Left lung (tissue), 10 donors: ENCODE results near the gene N4BP2L1. TPM values are rescaled to one million over a fixed set of nuclear protein-coding genes. Genes with fewer than 3 reads are reported as not detected.

Experiments used
- ATAC-seq: fragments of 200-7000 bp; cut with Tn5 transposase; one replicate; pipeline ENCODE4 v1.9.1; 2020; ENCODE audit warnings: moderate library complexity
- DNase-seq, 4 donors: peaks; one replicate each; pipeline ENCODE4 v3.0.0-alpha.2; 2013 to 2020
- H3K27ac ChIP-seq, 2 donors: fragments of 200-600 bp; sonication (generic) in 1 of 2; one replicate each; pipeline versions ENCODE4 v1.5.0 to v1.8.0; 2020 to 2021
- H3K27me3 ChIP-seq, 2 donors: fragments of 200-600 bp; sonication (generic) in 1 of 2; one replicate each; pipeline versions ENCODE4 v1.5.0 to v1.8.0; 2020 to 2021
- H3K36me3 ChIP-seq, 2 donors: fragments of 200-600 bp; sonication (generic) in 1 of 2; one replicate each; pipeline versions ENCODE4 v1.5.0 to v1.8.0; 2020 to 2021
- H3K4me1 ChIP-seq, 2 donors: fragments of 200-600 bp; one replicate each; pipeline ENCODE4 v1.8.0; 2021
- H3K4me3 ChIP-seq, 2 donors: fragments of 200-600 bp; sonication (generic) in 1 of 2; one replicate each; pipeline versions ENCODE4 v1.5.0 to v1.8.0; 2020 to 2021; ENCODE audit warnings: mild to moderate bottlenecking in 1 of 2
- H3K9me3 ChIP-seq, 2 donors: fragments of 200-600 bp; sonication (generic) in 1 of 2; one replicate each; pipeline versions ENCODE4 v1.5.0 to v1.8.0; 2020 to 2021
- CTCF ChIP-seq, 2 donors: fragments of 200-600 bp; sonication (generic) in 1 of 2; IDR thresholded peaks; one replicate each; pipeline versions ENCODE4 v1.5.0 to v1.8.0; 2021; ENCODE audit warnings: antibody characterized with exemption in 2 of 2
- intact Hi-C, 2 donors: fragments of 100-400 bp; cut with DNase I; formaldehyde crosslinking; loops; one replicate each; pipeline versions ENCODE4 v1.11.2 to v1.14.2; 2022
- polyA plus RNA-seq, 6 donors: library from polyadenylated mRNA; unstranded; fragments of 120-200 nt; gene quantifications; one replicate each; pipeline ENCODE4 v1.2.1, GENCODE V29; 2013; ENCODE audit not compliant: insufficient read length in 6 of 6
- total RNA-seq, 2 donors: library from RNA; stranded (reverse); fragmentation: NEBNext Ultra II Directional; extraction: Animal tissue kit (Norgen Biotek cat#: 25700); gene quantifications; one replicate each; pipeline ENCODE4 v1.2.1, GENCODE V29; 2021
- donor health status: DM: no; HTN: yes; CAD: no.
- donor health status: DM: no; HTN: no; CAD: no.

Gene N4BP2L1
- total and polyA plus RNA-seq, 8 donors, result 12.4 to 52.0 (median 35.6) TPM

GRCh38 chr13:32403108-32403507 lies 24.8 kb downstream of the N4BP2L1 start:
- Histone ChIP-seq H3K4me3 (no peak overlapping the region), H3K4me1 (no peaks in the 10 kb centered on the region), H3K9me3 (no peaks in the 10 kb centered on the region), H3K36me3 (peaks cover 0 to 31% of the 10 kb centered on the region in 2 donors), H3K27me3 (no peaks in the 10 kb centered on the region), H3K27ac (no peak overlapping the region)
- no peak for TF ChIP-seq CTCF (IDR thresholded peaks at IDR 0.05)
- ATAC-seq (no peak), DNase-seq (no peak)
- intact Hi-C loops, result no loop called here

GRCh38 chr13:32391101-32391619 lies 36.8 kb downstream of the N4BP2L1 start:
- DNase-seq, result no peak
- peak; percentile 23 for ATAC-seq
- TF ChIP-seq CTCF (IDR thresholded peaks at IDR 0.05), result no peak
- no peak overlapping the region for H3K4me3 ChIP-seq
- intact Hi-C loops, result no loop called here
- no peaks in the 10 kb centered on the region for H3K9me3 ChIP-seq
- H3K36me3 ChIP-seq, result no peaks in the 10 kb centered on the region
- no peaks in the 10 kb centered on the region for H3K4me1 ChIP-seq
- H3K27me3 ChIP-seq, result no peaks in the 10 kb centered on the region
- no peak overlapping the region for H3K27ac ChIP-seq

- DNase-seq (no peak), ATAC-seq (no peak)
- no peaks in the 10 kb centered on the region for H3K9me3 ChIP-seq
- H3K27me3 ChIP-seq, result no peaks in the 10 kb centered on the region
- TF ChIP-seq CTCF (IDR thresholded peaks at IDR 0.05), result no peak
- no peak overlapping the region for H3K4me3 ChIP-seq
- no peaks in the 10 kb centered on the region for H3K4me1 ChIP-seq
- no peaks in the 10 kb centered on the region for H3K36me3 ChIP-seq
- intact Hi-C loops, result no loop called here
- no peak overlapping the region for H3K27ac ChIP-seq
Measured at GRCh38 chr13:32390484-32390883, 37.4 kb downstream of the N4BP2L1 start.

GRCh38 chr13:32390048-32390447 lies 37.9 kb downstream of the N4BP2L1 start:
- no peaks in the 10 kb centered on the region for H3K36me3 ChIP-seq
- no peaks in the 10 kb centered on the region for H3K27me3 ChIP-seq
- intact Hi-C loops, result no loop called here
- no peaks in the 10 kb centered on the region for H3K9me3 ChIP-seq
- no peak overlapping the region for H3K27ac ChIP-seq
- no peak overlapping the region for H3K4me3 ChIP-seq
- DNase-seq (no peak), ATAC-seq (no peak)
- no peak for TF ChIP-seq CTCF (IDR thresholded peaks at IDR 0.05)
- no peaks in the 10 kb centered on the region for H3K4me1 ChIP-seq

- Histone ChIP-seq H3K27ac (no peak overlapping the region), H3K9me3 (no peaks in the 10 kb centered on the region), H3K4me1 (no peaks in the 10 kb centered on the region), H3K36me3 (peaks cover 0 to 4% of the 10 kb centered on the region in 2 donors), H3K4me3 (no peak overlapping the region), H3K27me3 (no peaks in the 10 kb centered on the region)
- DNase-seq, result no peak
- intact Hi-C loops, result loop anchor here in 1 of 2 donors (10.0 kb wide), 1 partner anchor 189 kb away; no protein-coding TSS in a partner anchor
- TF ChIP-seq CTCF (IDR thresholded peaks at IDR 0.05), result no peak
- ATAC-seq, result no peak
Measured at GRCh38 chr13:32385410-32385809, 42.5 kb downstream of the N4BP2L1 start.
